ENCODE results near the gene AHCYL2. TPM values are rescaled to one million over a fixed set of nuclear protein-coding genes. Genes with fewer than 3 reads are reported as not detected.

AHCYL2 gene
- total and polyA plus RNA-seq, 2 of the 8 experiments (the other 6 are each of a cell fraction or from before 2014, with no cell fraction given): 20.7 to 25.4 TPM

DNA sequence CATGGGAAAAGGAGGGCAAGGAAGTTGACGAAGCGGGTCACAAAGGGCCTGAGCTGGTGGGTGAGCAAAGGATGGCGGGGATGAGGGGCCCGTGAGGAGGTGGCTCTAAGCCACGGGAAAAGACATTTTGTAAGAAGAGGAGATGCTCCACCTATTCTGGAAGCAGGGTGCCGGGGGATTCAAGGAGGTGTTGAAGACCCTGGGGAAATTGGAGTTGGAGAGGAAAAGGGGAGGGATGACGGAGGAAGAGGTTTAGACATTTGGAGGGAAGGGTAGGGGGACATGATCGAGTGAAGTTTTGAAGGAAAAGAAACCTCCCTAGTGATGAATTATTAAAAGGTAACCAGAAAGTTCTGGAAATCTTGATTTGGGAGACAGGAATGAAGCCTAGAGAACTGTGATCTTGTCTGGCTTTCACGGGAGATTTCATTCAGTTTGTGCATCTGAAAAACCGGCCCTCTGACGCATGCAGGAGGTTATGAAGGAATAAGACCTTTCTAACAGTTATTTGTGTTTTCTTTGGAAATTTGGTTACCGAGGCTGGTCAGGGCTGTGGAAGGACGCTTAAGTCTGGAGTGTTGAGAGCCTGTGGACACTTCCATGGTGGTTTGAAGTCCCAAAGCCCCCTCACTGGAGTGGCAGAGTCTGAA lies 35.0 kb upstream of the AHCYL2 start (continued):
- TF ChIP-seq RNF2 (IDR thresholded peaks at IDR 0.05; ENCODE audit: borderline replicate concordance, low read depth, low read length, missing control alignments, poor library complexity, severe bottlenecking) (no peak), JUN (IDR thresholded peaks at IDR 0.05; ENCODE audit: low read depth, low read length) (no peak), SP2 (IDR thresholded peaks at IDR 0.05; ENCODE audit: low read length) (no peak), CTBP2 (IDR thresholded peaks at IDR 0.05; ENCODE audit: borderline replicate concordance, insufficient read depth, insufficient read length, low read length) (no peak), CHD1 (IDR thresholded peaks at IDR 0.05; ENCODE audit: low read depth, low read length) (no peak)
- TF ChIP-seq, protein P1, sequence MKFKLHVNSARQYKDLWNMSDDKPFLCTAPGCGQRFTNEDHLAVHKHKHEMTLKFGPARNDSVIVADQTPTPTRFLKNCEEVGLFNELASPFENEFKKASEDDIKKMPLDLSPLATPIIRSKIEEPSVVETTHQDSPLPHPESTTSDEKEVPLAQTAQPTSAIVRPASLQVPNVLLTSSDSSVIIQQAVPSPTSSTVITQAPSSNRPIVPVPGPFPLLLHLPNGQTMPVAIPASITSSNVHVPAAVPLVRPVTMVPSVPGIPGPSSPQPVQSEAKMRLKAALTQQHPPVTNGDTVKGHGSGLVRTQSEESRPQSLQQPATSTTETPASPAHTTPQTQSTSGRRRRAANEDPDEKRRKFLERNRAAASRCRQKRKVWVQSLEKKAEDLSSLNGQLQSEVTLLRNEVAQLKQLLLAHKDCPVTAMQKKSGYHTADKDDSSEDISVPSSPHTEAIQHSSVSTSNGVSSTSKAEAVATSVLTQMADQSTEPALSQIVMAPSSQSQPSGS (IDR thresholded peaks at IDR 0.05; ENCODE audit: low read length): no peak
